Measurements from ENCODE around the gene LENG1.

LENG1 gene

GRCh38 chr19:54156953-54157352, 2.6 kb downstream of the LENG1 start:
- CTCF ChIA-PET: no interaction called here
- TF ChIP-seq ZNF384 (IDR thresholded peaks at IDR 0.05) (no peak), ELF4 (IDR thresholded peaks at IDR 0.05) (no peak), NFRKB (IDR thresholded peaks at IDR 0.05) (no peak), PKNOX1 (IDR thresholded peaks at IDR 0.05) (no peak), BHLHE40 (IDR thresholded peaks at IDR 0.05; ENCODE audit: borderline replicate concordance) (no peak), ARNT (IDR thresholded peaks at IDR 0.05) (no peak), HDGF (IDR thresholded peaks at IDR 0.05; ENCODE audit: borderline replicate concordance) (no peak), CTBP1 (IDR thresholded peaks at IDR 0.05; ENCODE audit: borderline replicate concordance) (no peak), FOXM1 (IDR thresholded peaks at IDR 0.05; ENCODE audit: borderline replicate concordance) (no peak), FOXK2 (IDR thresholded peaks at IDR 0.05) (no peak), LEF1 (IDR thresholded peaks at IDR 0.05; ENCODE audit: borderline replicate concordance) (no peak), SP1 (IDR thresholded peaks at IDR 0.05) (no peak), SUZ12 (IDR thresholded peaks at IDR 0.05) (no peak), FOXA1 (IDR thresholded peaks at IDR 0.05) (no peak), TARDBP (IDR thresholded peaks at IDR 0.05) (no peak), L3MBTL2 (conservative IDR thresholded peaks at IDR 0.05) (no peak)
- no peak for DNase-seq (ENCODE audit: extremely low spot score)
- POLR2A ChIA-PET: no interaction called here

GRCh38 chr19:54156490-54156889, 3.0 kb downstream of the LENG1 start:
- POLR2A ChIA-PET: no interaction called here
- DNase-seq (ENCODE audit: extremely low spot score): no peak
- CTCF ChIA-PET: no interaction called here
- TF ChIP-seq ELF4 (IDR thresholded peaks at IDR 0.05): no peak
- no peak for TF ChIP-seq NFRKB (IDR thresholded peaks at IDR 0.05)
- TF ChIP-seq SP1 (IDR thresholded peaks at IDR 0.05): no peak
- no peak for TF ChIP-seq SUZ12 (IDR thresholded peaks at IDR 0.05)
- TF ChIP-seq FOXM1 (IDR thresholded peaks at IDR 0.05; ENCODE audit: borderline replicate concordance): no peak
- no peak for TF ChIP-seq LEF1 (IDR thresholded peaks at IDR 0.05; ENCODE audit: borderline replicate concordance)
- TF ChIP-seq L3MBTL2 (conservative IDR thresholded peaks at IDR 0.05): no peak
- no peak for TF ChIP-seq FOXK2 (IDR thresholded peaks at IDR 0.05)
- no peak for TF ChIP-seq CTBP1 (IDR thresholded peaks at IDR 0.05; ENCODE audit: borderline replicate concordance)
- no peak for TF ChIP-seq TARDBP (IDR thresholded peaks at IDR 0.05)
- no peak for TF ChIP-seq PKNOX1 (IDR thresholded peaks at IDR 0.05)
- TF ChIP-seq FOXA1 (IDR thresholded peaks at IDR 0.05): no peak

- ChIA-PET CTCF (no interaction called here), POLR2A (interaction anchor here (0.6 kb wide), 1 partner anchor 18 kb away, joined by 4 read pairs; the partner anchor contains the start of gene CNOT3)
- TF ChIP-seq CTBP1 (IDR thresholded peaks at IDR 0.05; ENCODE audit: borderline replicate concordance) (no peak), SP1 (IDR thresholded peaks at IDR 0.05) (no peak), FOXK2 (IDR thresholded peaks at IDR 0.05) (no peak), ZNF384 (IDR thresholded peaks at IDR 0.05) (no peak), TARDBP (IDR thresholded peaks at IDR 0.05) (no peak), ARNT (IDR thresholded peaks at IDR 0.05) (no peak), FOXM1 (IDR thresholded peaks at IDR 0.05; ENCODE audit: borderline replicate concordance) (no peak), HDGF (IDR thresholded peaks at IDR 0.05; ENCODE audit: borderline replicate concordance) (no peak), SUZ12 (IDR thresholded peaks at IDR 0.05) (no peak), NFRKB (IDR thresholded peaks at IDR 0.05) (no peak)
- no peak for DNase-seq (ENCODE audit: extremely low spot score)
Observed at GRCh38 chr19:54155694-54156093, 3.8 kb downstream of the LENG1 start.

GRCh38 chr19:54154603-54155345, 4.7 kb downstream of the LENG1 start:
- ChIA-PET CTCF (no interaction called here), POLR2A (no interaction called here)
- DNase-seq (ENCODE audit: extremely low spot score): no peak
- TF ChIP-seq SP1 (IDR thresholded peaks at IDR 0.05) (no peak), FOXK2 (IDR thresholded peaks at IDR 0.05) (no peak), NFRKB (IDR thresholded peaks at IDR 0.05) (no peak), TARDBP (IDR thresholded peaks at IDR 0.05) (no peak), ELF4 (IDR thresholded peaks at IDR 0.05) (no peak), ARNT (IDR thresholded peaks at IDR 0.05) (no peak), FOXM1 (IDR thresholded peaks at IDR 0.05; ENCODE audit: borderline replicate concordance) (no peak), SUZ12 (IDR thresholded peaks at IDR 0.05) (no peak), PKNOX1 (IDR thresholded peaks at IDR 0.05) (no peak), CTBP1 (IDR thresholded peaks at IDR 0.05; ENCODE audit: borderline replicate concordance) (no peak), HDGF (IDR thresholded peaks at IDR 0.05; ENCODE audit: borderline replicate concordance) (no peak), L3MBTL2 (conservative IDR thresholded peaks at IDR 0.05) (no peak), LEF1 (IDR thresholded peaks at IDR 0.05; ENCODE audit: borderline replicate concordance) (no peak)

GRCh38 chr19:54153731-54154326, 5.7 kb downstream of the LENG1 start:
- ChIA-PET POLR2A (no interaction called here), CTCF (no interaction called here)
- no peak for DNase-seq (ENCODE audit: extremely low spot score)
- TF ChIP-seq FOXA1 (IDR thresholded peaks at IDR 0.05): no peak
- no peak for TF ChIP-seq TARDBP (IDR thresholded peaks at IDR 0.05)
- no peak for TF ChIP-seq ARNT (IDR thresholded peaks at IDR 0.05)
- TF ChIP-seq NFRKB (IDR thresholded peaks at IDR 0.05): no peak

- ChIA-PET CTCF (no interaction called here), POLR2A (no interaction called here)
- no peak for DNase-seq (ENCODE audit: extremely low spot score)
- TF ChIP-seq ARNT (IDR thresholded peaks at IDR 0.05): no peak
- no peak for TF ChIP-seq CTBP1 (IDR thresholded peaks at IDR 0.05; ENCODE audit: borderline replicate concordance)
- no peak for TF ChIP-seq TARDBP (IDR thresholded peaks at IDR 0.05)
- TF ChIP-seq SUZ12 (IDR thresholded peaks at IDR 0.05): no peak
- TF ChIP-seq BHLHE40 (IDR thresholded peaks at IDR 0.05; ENCODE audit: borderline replicate concordance): no peak
- TF ChIP-seq ZNF384 (IDR thresholded peaks at IDR 0.05): no peak
- TF ChIP-seq FOXA1 (IDR thresholded peaks at IDR 0.05): no peak
- no peak for TF ChIP-seq NFRKB (IDR thresholded peaks at IDR 0.05)
- no peak for TF ChIP-seq LEF1 (IDR thresholded peaks at IDR 0.05; ENCODE audit: borderline replicate concordance)
- TF ChIP-seq L3MBTL2 (conservative IDR thresholded peaks at IDR 0.05): no peak
- TF ChIP-seq PKNOX1 (IDR thresholded peaks at IDR 0.05): no peak
- no peak for TF ChIP-seq SP1 (IDR thresholded peaks at IDR 0.05)
- TF ChIP-seq HDGF (IDR thresholded peaks at IDR 0.05; ENCODE audit: borderline replicate concordance): no peak
- no peak for TF ChIP-seq FOXM1 (IDR thresholded peaks at IDR 0.05; ENCODE audit: borderline replicate concordance)
- no peak for TF ChIP-seq FOXK2 (IDR thresholded peaks at IDR 0.05)
- no peak for TF ChIP-seq ELF4 (IDR thresholded peaks at IDR 0.05)
Observed at GRCh38 chr19:54152878-54153524, 6.5 kb downstream of the LENG1 start.

Data from HEK293T (cell line).